ENCODE measurements around the gene KIAA1217.

Gene KIAA1217

DNA sequence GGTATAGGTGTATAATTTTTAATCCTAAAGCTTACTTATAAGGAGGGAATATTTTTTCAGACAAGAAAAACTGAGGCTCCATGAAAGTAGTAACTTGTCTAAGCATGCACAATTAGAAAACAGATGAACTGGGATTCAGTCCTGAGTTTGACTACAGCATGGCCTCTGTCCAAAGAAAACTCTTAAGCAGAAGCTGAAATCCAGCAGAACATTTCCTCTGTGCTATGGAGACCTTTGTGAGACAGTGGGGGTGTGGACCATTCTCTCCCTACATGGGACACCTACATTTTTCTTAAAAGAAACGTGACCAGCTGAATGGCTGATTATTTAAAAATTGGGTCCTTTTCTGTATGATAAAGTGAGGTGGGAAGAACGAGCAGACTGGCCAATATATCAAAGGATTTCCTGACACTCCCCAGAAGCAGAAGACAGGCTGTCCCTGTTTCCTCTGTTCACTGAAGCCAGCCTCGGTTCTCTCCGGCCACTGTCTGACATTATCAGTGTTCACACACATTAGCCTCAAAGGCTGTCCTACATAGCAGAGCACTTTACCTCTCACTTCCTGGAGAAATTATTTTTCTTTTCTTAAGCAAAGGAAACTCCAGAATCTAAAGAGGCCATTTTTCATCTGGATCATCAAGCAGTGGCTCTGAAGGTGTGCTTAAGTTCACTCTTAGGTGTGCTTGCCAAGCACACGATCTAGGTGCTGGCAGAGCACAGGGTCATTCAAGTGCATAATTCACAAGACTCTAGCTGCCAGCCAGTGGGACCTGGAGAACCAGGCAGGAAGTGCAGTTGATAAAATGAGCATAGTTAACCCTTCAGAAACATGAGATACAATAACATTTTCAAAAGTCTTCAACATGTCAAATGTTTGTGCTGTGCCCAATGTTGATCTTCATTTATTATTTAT, 40.4 kb upstream of the KIAA1217 start:
- Histone ChIP-seq H3K9ac (ENCODE audit: low read length) (no peak overlapping the region), H2AFZ (ENCODE audit: insufficient read depth, low read length, poor library complexity) (no peak overlapping the region), H3K4me3 (ENCODE audit: low read depth, low read length) (no peak overlapping the region), H2BK120ac (ENCODE audit: insufficient read depth, low read length, poor library complexity) (no peak overlapping the region), H2AK5ac (ENCODE audit: low read length) (no peak overlapping the region), H2BK5ac (ENCODE audit: low read depth, low read length, poor library complexity) (no peak overlapping the region), H3K23ac (ENCODE audit: low read length) (no peak overlapping the region), H3K4me2 (ENCODE audit: low read length) (no peak overlapping the region), H3K36me3 (ENCODE audit: control insufficient read depth in 1 of 2, insufficient read depth in 2 of 2, low read length in 2 of 2) (no peaks in the 10 kb centered on the region), H4K12ac (ENCODE audit: low read depth, low read length) (no peak overlapping the region), H2BK12ac (ENCODE audit: low read length) (no peak overlapping the region), H4K91ac (ENCODE audit: low read depth, low read length) (no peak overlapping the region), H3K27me3 (ENCODE audit: insufficient read depth, low read length) (no peaks in the 10 kb centered on the region), H3K9me3 (ENCODE audit: insufficient read depth, low read depth, low read length) (peaks cover 3% of the 10 kb centered on the region), H3K4ac (ENCODE audit: low read depth, low read length) (no peak overlapping the region), H3K79me2 (ENCODE audit: control insufficient read depth, insufficient read depth, low read length, poor library complexity) (no peaks in the 10 kb centered on the region), H3K14ac (ENCODE audit: low read length) (no peak overlapping the region), H3K4me1 (ENCODE audit: control insufficient read depth in 1 of 2, insufficient read depth in 2 of 2, low read length in 2 of 2) (no peaks in the 10 kb centered on the region), H3K18ac (ENCODE audit: low read length) (no peak overlapping the region), H4K8ac (ENCODE audit: low read depth, low read length) (no peak overlapping the region), H3K79me1 (ENCODE audit: low read length) (no peaks in the 10 kb centered on the region), H3K27ac (ENCODE audit: low read depth, low read length) (no peak overlapping the region)
- DNase-seq, result no peak
- WGBS (ENCODE audit: extremely low coverage, insufficient coverage, insufficient read length), result no CpG with 5 or more reads among the region's 5 CpGs

DNA sequence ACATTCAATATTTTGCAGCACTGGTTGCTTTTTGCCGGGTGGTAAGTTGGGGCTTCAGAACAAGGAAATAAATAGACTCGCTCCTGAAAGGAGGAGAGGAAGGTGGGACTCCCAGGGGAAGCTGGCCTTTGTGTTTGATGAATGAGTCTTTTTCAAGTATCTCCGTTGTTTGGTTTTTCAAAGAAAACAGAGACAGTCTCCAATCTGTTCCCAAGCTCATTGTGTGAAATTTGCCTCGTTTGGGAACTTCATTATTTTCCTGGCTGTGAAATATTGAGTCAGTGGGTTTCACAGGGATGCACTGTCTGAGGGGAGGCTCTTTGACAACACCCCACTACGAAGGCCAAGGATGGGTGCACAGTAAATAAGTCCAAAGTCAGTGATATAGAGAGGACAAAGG, 38.7 kb upstream of the KIAA1217 start:
- Histone ChIP-seq H3K14ac (ENCODE audit: low read length) (no peak overlapping the region), H4K12ac (ENCODE audit: low read depth, low read length) (no peak overlapping the region), H3K27ac (ENCODE audit: low read depth, low read length) (no peak overlapping the region), H3K27me3 (ENCODE audit: insufficient read depth, low read length) (no peaks in the 10 kb centered on the region), H3K79me2 (ENCODE audit: control insufficient read depth, insufficient read depth, low read length, poor library complexity) (no peaks in the 10 kb centered on the region), H3K36me3 (ENCODE audit: control insufficient read depth in 1 of 2, insufficient read depth in 2 of 2, low read length in 2 of 2) (no peaks in the 10 kb centered on the region), H3K4me2 (ENCODE audit: low read length) (no peak overlapping the region), H3K79me1 (ENCODE audit: low read length) (no peaks in the 10 kb centered on the region), H3K9me3 (ENCODE audit: insufficient read depth, low read depth, low read length) (peaks cover 3% of the 10 kb centered on the region), H3K23ac (ENCODE audit: low read length) (no peak overlapping the region), H3K4me1 (ENCODE audit: control insufficient read depth in 1 of 2, insufficient read depth in 2 of 2, low read length in 2 of 2) (no peaks in the 10 kb centered on the region), H3K4me3 (ENCODE audit: low read depth, low read length) (no peak overlapping the region), H2BK120ac (ENCODE audit: insufficient read depth, low read length, poor library complexity) (no peak overlapping the region), H3K4ac (ENCODE audit: low read depth, low read length) (no peak overlapping the region), H3K18ac (ENCODE audit: low read length) (no peak overlapping the region), H2BK12ac (ENCODE audit: low read length) (no peak overlapping the region), H2AK5ac (ENCODE audit: low read length) (no peak overlapping the region), H4K91ac (ENCODE audit: low read depth, low read length) (no peak overlapping the region), H2BK5ac (ENCODE audit: low read depth, low read length, poor library complexity) (no peak overlapping the region), H4K8ac (ENCODE audit: low read depth, low read length) (no peak overlapping the region), H3K9ac (ENCODE audit: low read length) (no peak overlapping the region), H2AFZ (ENCODE audit: insufficient read depth, low read length, poor library complexity) (no peak overlapping the region)
- WGBS (ENCODE audit: extremely low coverage, insufficient coverage, insufficient read length), result no CpG with 5 or more reads among the region's 5 CpGs
- no peak for DNase-seq

DNA sequence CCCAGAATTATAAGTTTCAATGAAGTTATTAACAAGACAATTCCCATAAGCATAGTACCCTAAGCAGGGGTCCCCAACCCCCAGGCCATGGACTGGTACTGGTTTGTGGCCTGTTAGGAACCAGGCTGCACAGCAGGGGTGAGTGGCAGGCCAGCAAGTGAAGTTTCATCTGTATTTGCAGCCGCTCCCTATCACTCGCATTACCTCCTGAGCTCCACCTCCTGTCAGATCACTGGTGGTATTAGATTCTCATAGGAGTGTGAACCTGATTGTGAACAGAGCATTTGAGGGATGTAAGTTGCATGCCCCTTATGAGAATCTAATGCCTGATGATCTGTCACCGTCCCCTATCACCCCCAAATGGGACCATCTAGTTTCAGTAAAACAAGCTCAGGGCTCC, 36.0 kb upstream of the KIAA1217 start:
- H2AFZ ChIP-seq (ENCODE audit: insufficient read depth, low read length, poor library complexity), result no peak overlapping the region
- H3K23ac ChIP-seq (ENCODE audit: low read length), result no peak overlapping the region
- no peaks in the 10 kb centered on the region for H3K36me3 ChIP-seq (ENCODE audit: control insufficient read depth in 1 of 2, insufficient read depth in 2 of 2, low read length in 2 of 2)
- H4K12ac ChIP-seq (ENCODE audit: low read depth, low read length), result no peak overlapping the region
- H2BK12ac ChIP-seq (ENCODE audit: low read length), result no peak overlapping the region
- no peak for DNase-seq
- H3K9ac ChIP-seq (ENCODE audit: low read length), result no peak overlapping the region
- no peak overlapping the region for H4K91ac ChIP-seq (ENCODE audit: low read depth, low read length)
- H3K18ac ChIP-seq (ENCODE audit: low read length), result no peak overlapping the region
- no peak overlapping the region for H2BK120ac ChIP-seq (ENCODE audit: insufficient read depth, low read length, poor library complexity)
- H2AK5ac ChIP-seq (ENCODE audit: low read length), result no peak overlapping the region
- H3K4me3 ChIP-seq (ENCODE audit: low read depth, low read length), result no peak overlapping the region
- no peak overlapping the region for H2BK5ac ChIP-seq (ENCODE audit: low read depth, low read length, poor library complexity)
- no peak overlapping the region for H3K14ac ChIP-seq (ENCODE audit: low read length)
- no peak overlapping the region for H3K4ac ChIP-seq (ENCODE audit: low read depth, low read length)
- no peak overlapping the region for H4K8ac ChIP-seq (ENCODE audit: low read depth, low read length)
- no peak overlapping the region for H3K27ac ChIP-seq (ENCODE audit: low read depth, low read length)
- H3K4me2 ChIP-seq (ENCODE audit: low read length), result no peak overlapping the region
- no CpG with 5 or more reads among the region's 3 CpGs for WGBS (ENCODE audit: extremely low coverage, insufficient coverage, insufficient read length)
- H3K79me1 ChIP-seq (ENCODE audit: low read length), result no peaks in the 10 kb centered on the region
- no peaks in the 10 kb centered on the region for H3K27me3 ChIP-seq (ENCODE audit: insufficient read depth, low read length)
- no peaks in the 10 kb centered on the region for H3K79me2 ChIP-seq (ENCODE audit: control insufficient read depth, insufficient read depth, low read length, poor library complexity)
- H3K9me3 ChIP-seq (ENCODE audit: insufficient read depth, low read depth, low read length), result peaks cover 13% of the 10 kb centered on the region
- H3K4me1 ChIP-seq (ENCODE audit: control insufficient read depth in 1 of 2, insufficient read depth in 2 of 2, low read length in 2 of 2), result no peaks in the 10 kb centered on the region

DNA sequence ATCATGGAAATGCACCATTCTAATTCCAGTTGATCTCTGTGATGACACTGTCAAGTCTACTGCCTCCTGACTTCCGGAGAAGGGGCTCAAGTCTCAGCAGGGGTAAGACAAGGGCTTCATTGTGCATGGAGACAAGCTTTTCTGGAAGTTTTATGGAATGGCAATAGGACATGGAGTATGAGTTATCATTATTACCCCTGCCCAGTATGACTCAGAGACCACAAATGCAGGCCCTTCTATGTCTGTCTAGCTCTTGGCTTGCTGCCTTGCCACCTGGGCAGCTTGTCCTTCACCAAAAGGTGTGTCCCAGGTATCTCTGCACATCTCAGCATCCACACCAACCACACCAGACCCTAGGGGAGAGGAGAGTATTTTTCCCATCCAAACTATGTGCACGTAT, 34.9 kb upstream of the KIAA1217 start:
- Histone ChIP-seq H3K4me2 (ENCODE audit: low read length) (no peak overlapping the region), H3K9ac (ENCODE audit: low read length) (no peak overlapping the region), H4K8ac (ENCODE audit: low read depth, low read length) (no peak overlapping the region), H3K27me3 (ENCODE audit: insufficient read depth, low read length) (no peaks in the 10 kb centered on the region), H2BK12ac (ENCODE audit: low read length) (no peak overlapping the region), H2BK120ac (ENCODE audit: insufficient read depth, low read length, poor library complexity) (no peak overlapping the region), H2BK5ac (ENCODE audit: low read depth, low read length, poor library complexity) (no peak overlapping the region), H4K91ac (ENCODE audit: low read depth, low read length) (no peak overlapping the region), H3K4me3 (ENCODE audit: low read depth, low read length) (no peak overlapping the region), H3K23ac (ENCODE audit: low read length) (peak overlapping the region; percentile 61), H3K4ac (ENCODE audit: low read depth, low read length) (no peak overlapping the region), H3K4me1 (ENCODE audit: control insufficient read depth in 1 of 2, insufficient read depth in 2 of 2, low read length in 2 of 2) (no peaks in the 10 kb centered on the region), H2AK5ac (ENCODE audit: low read length) (no peak overlapping the region), H3K27ac (ENCODE audit: low read depth, low read length) (no peak overlapping the region), H3K79me2 (ENCODE audit: control insufficient read depth, insufficient read depth, low read length, poor library complexity) (no peaks in the 10 kb centered on the region), H3K79me1 (ENCODE audit: low read length) (no peaks in the 10 kb centered on the region), H3K36me3 (ENCODE audit: control insufficient read depth in 1 of 2, insufficient read depth in 2 of 2, low read length in 2 of 2) (no peaks in the 10 kb centered on the region), H3K18ac (ENCODE audit: low read length) (no peak overlapping the region), H4K12ac (ENCODE audit: low read depth, low read length) (no peak overlapping the region), H3K9me3 (ENCODE audit: insufficient read depth, low read depth, low read length) (peaks cover 13% of the 10 kb centered on the region), H3K14ac (ENCODE audit: low read length) (no peak overlapping the region), H2AFZ (ENCODE audit: insufficient read depth, low read length, poor library complexity) (no peak overlapping the region)
- no CpG with 5 or more reads among the region's 2 CpGs for WGBS (ENCODE audit: extremely low coverage, insufficient coverage, insufficient read length)
- no peak for DNase-seq
